IMR-90 (cell line): ENCODE data around the gene ARFIP1.

Experiments
- CTCF ChIP-seq: conservative IDR thresholded peaks from 2 replicates; pipeline ENCODE4 v1.5.1; 2012; ENCODE audit warnings: mild to moderate bottlenecking, low read depth, low read length, improper control_type of control experiment
- MAFK ChIP-seq: IDR thresholded peaks from 2 replicates; pipeline ENCODE4 v1.6.1; 2012; ENCODE audit warnings: low read depth, low read length, improper control_type of control experiment
- NFE2L2 ChIP-seq: fragments of 150-350 bp; IDR thresholded peaks from 2 replicates; pipeline ENCODE4 v1.6.1; 2016; ENCODE audit warnings: low read depth, mild to moderate bottlenecking, low read length
- POLR2A ChIP-seq: IDR thresholded peaks from 2 replicates; pipeline ENCODE4 v1.6.1; 2012; ENCODE audit warnings: mild to moderate bottlenecking, low read depth, low read length
- USF2 ChIP-seq: fragments of 150-350 bp; IDR thresholded peaks from 2 replicates; pipeline ENCODE4 v1.6.1; 2017; ENCODE audit warnings: mild to moderate bottlenecking, antibody characterized with exemption, low read length, low read depth

GRCh38 chr4:152822323-152822722, 42.6 kb downstream of the ARFIP1 start:
- TF ChIP-seq CTCF (no peak), NFE2L2 (no peak), POLR2A (no peak), MAFK (no peak), USF2 (no peak)
